ENCODE measurements around the gene AURKA.

GRCh38 chr20:56361900-56362299 is 30.1 kb downstream of the AURKA start:
- TF ChIP-seq POLR2AphosphoS5 (IDR thresholded peaks at IDR 0.05; ENCODE audit: low read depth, low read length) (no peak), POLR2A (IDR thresholded peaks at IDR 0.05; ENCODE audit: low read depth, low read length) (no peak)
